Activated T-cell treated with anti-CD3 and anti-CD28 coated beads for 4 hours (primary cell): ENCODE measurements around the gene DYNC1I2.

Experiments used
- DNase-seq: peaks from one replicate; pipeline ENCODE4 v3.0.0-alpha.2; 2020

DYNC1I2 gene

GRCh38 chr2:171785450-171785849 lies 98.2 kb downstream of the DYNC1I2 start:
- no peak for DNase-seq

GRCh38 chr2:171787333-171788072 lies 100.2 kb downstream of the DYNC1I2 start:
- DNase-seq = no peak

- no peak for DNase-seq
These were observed 101.2 kb downstream of the DYNC1I2 start for GRCh38 chr2:171788316-171788993.

GRCh38 chr2:171789956-171790355 lies 102.7 kb downstream of the DYNC1I2 start:
- no peak for DNase-seq

- no peak for DNase-seq
These were observed 104.1 kb downstream of the DYNC1I2 start for GRCh38 chr2:171791361-171791760.

GRCh38 chr2:171792157-171792556 lies 104.9 kb downstream of the DYNC1I2 start:
- no peak for DNase-seq

- no peak for DNase-seq
These were observed 105.8 kb downstream of the DYNC1I2 start for GRCh38 chr2:171792886-171793580.

GRCh38 chr2:171793691-171794678 lies 106.7 kb downstream of the DYNC1I2 start:
- DNase-seq = no peak

GRCh38 chr2:171794918-171795317 lies 107.6 kb downstream of the DYNC1I2 start:
- DNase-seq = no peak
